ENCODE results near the gene RPTOR.

RPTOR gene

GRCh38 chr17:80668375-80669148, 123.9 kb downstream of the RPTOR start:
- DNase-seq = no peak

GRCh38 chr17:80671039-80671824, 126.6 kb downstream of the RPTOR start:
- DNase-seq = no peak

GRCh38 chr17:80671825-80672110, 127.1 kb downstream of the RPTOR start:
- no peak for DNase-seq

- DNase-seq = no peak
These were observed 128.7 kb downstream of the RPTOR start for GRCh38 chr17:80673152-80673920.

- no peak for DNase-seq
These were observed 130.9 kb downstream of the RPTOR start for GRCh38 chr17:80675438-80676095.

- no peak for DNase-seq
These were observed 131.4 kb downstream of the RPTOR start for GRCh38 chr17:80676096-80676466.

GRCh38 chr17:80676564-80676963, 131.9 kb downstream of the RPTOR start:
- DNase-seq = no peak

GRCh38 chr17:80677214-80677756, 132.6 kb downstream of the RPTOR start:
- no peak for DNase-seq

- DNase-seq = no peak
These were observed 135.2 kb downstream of the RPTOR start for GRCh38 chr17:80679816-80680215.

- DNase-seq = no peak
These were observed 136.6 kb downstream of the RPTOR start for GRCh38 chr17:80681215-80681614.

- no peak for DNase-seq
These were observed 137.7 kb downstream of the RPTOR start for GRCh38 chr17:80682372-80682771.

- no peak for DNase-seq
These were observed 139.0 kb downstream of the RPTOR start for GRCh38 chr17:80683625-80684104.

- no peak for DNase-seq
These were observed 143.2 kb downstream of the RPTOR start for GRCh38 chr17:80687839-80688238.

GRCh38 chr17:80689129-80689619, 144.5 kb downstream of the RPTOR start:
- DNase-seq = no peak

- no peak for DNase-seq
These were observed 147.1 kb downstream of the RPTOR start for GRCh38 chr17:80691784-80692183.

- DNase-seq = no peak
These were observed 148.4 kb downstream of the RPTOR start for GRCh38 chr17:80692931-80693467.

- DNase-seq = no peak
These were observed 148.9 kb downstream of the RPTOR start for GRCh38 chr17:80693511-80693910.

GRCh38 chr17:80694085-80694991, 149.7 kb downstream of the RPTOR start:
- no peak for DNase-seq

- DNase-seq = no peak
These were observed 150.6 kb downstream of the RPTOR start for GRCh38 chr17:80694992-80695912.

GRCh38 chr17:80695979-80696378, 151.3 kb downstream of the RPTOR start:
- DNase-seq = no peak
